ENCODE results near the gene TAAR2.
"Not testable (repeated sequence)": the region's sequence is repeated elsewhere in the genome, so short reads cannot be mapped to it uniquely, and the experiment has no call there.

TAAR2 gene

GRCh38 chr6:132624175-132624574 lies at the start of gene TAAR2:
Gene TAAR2, minus strand, starts transcription at chr6:132624275. Its CDS starts 0 bp downstream, at chr6:132624275.
- DNase-seq = no peak
- in situ Hi-C loops (cut with MboI; ENCODE audit: low pct_unique_long_range_greater_than_20kb, low sequenced_read_pairs) = no loop called here

- in situ Hi-C loops (cut with MboI; ENCODE audit: low pct_unique_long_range_greater_than_20kb, low sequenced_read_pairs) = loop anchor here (25.0 kb wide), 1 partner anchor 114 kb away; the partner anchor contains the start of gene SLC18B1
- DNase-seq = peak; percentile 34
Measured at GRCh38 chr6:132673376-132674094, 49.5 kb upstream of the TAAR2 start.

- in situ Hi-C loops (cut with MboI; ENCODE audit: low pct_unique_long_range_greater_than_20kb, low sequenced_read_pairs) = loop anchor here (25.0 kb wide), 1 partner anchor 116 kb away; the partner anchor contains the start of gene SLC18B1
- no peak for DNase-seq
Measured at GRCh38 chr6:132671295-132671694, 47.2 kb upstream of the TAAR2 start.

- in situ Hi-C loops (cut with MboI; ENCODE audit: low pct_unique_long_range_greater_than_20kb, low sequenced_read_pairs) = loop anchor here (25.0 kb wide), 1 partner anchor 118 kb away; the partner anchor contains the start of gene SLC18B1
- DNase-seq = peak; percentile 76
Measured at GRCh38 chr6:132669690-132670291, 45.7 kb upstream of the TAAR2 start.

GRCh38 chr6:132666118-132666517 lies 42.0 kb upstream of the TAAR2 start:
- no peak for DNase-seq
- in situ Hi-C loops (cut with MboI; ENCODE audit: low pct_unique_long_range_greater_than_20kb, low sequenced_read_pairs) = loop anchor here (25.0 kb wide), 1 partner anchor 121 kb away; the partner anchor contains the start of gene SLC18B1

- no peak for DNase-seq
- in situ Hi-C loops (cut with MboI; ENCODE audit: low pct_unique_long_range_greater_than_20kb, low sequenced_read_pairs) = loop anchor here (25.0 kb wide), 1 partner anchor 123 kb away; the partner anchor contains the start of gene SLC18B1
Measured at GRCh38 chr6:132664309-132665034, 40.4 kb upstream of the TAAR2 start.

GRCh38 chr6:132663661-132664060 lies 39.6 kb upstream of the TAAR2 start:
- in situ Hi-C loops (cut with MboI; ENCODE audit: low pct_unique_long_range_greater_than_20kb, low sequenced_read_pairs) = loop anchor here (25.0 kb wide), 1 partner anchor 124 kb away; the partner anchor contains the start of gene SLC18B1
- no peak for DNase-seq

- in situ Hi-C loops (cut with MboI; ENCODE audit: low pct_unique_long_range_greater_than_20kb, low sequenced_read_pairs) = loop anchor here (25.0 kb wide), 1 partner anchor 125 kb away; the partner anchor contains the start of gene SLC18B1
- no peak for DNase-seq
Measured at GRCh38 chr6:132661906-132662305, 37.8 kb upstream of the TAAR2 start.

- DNase-seq = no peak
- in situ Hi-C loops (cut with MboI; ENCODE audit: low pct_unique_long_range_greater_than_20kb, low sequenced_read_pairs) = loop anchor here (25.0 kb wide), 1 partner anchor 128 kb away; the partner anchor contains the start of gene SLC18B1
Measured at GRCh38 chr6:132659082-132659481, 35.0 kb upstream of the TAAR2 start, which contains the start of gene TAAR1. Gene TAAR1, minus strand, starts transcription at chr6:132659182. Its CDS starts 13,179 bp downstream, at chr6:132646003.

GRCh38 chr6:132651062-132651461 lies 27.0 kb upstream of the TAAR2 start:
- DNase-seq = no peak
- in situ Hi-C loops (cut with MboI; ENCODE audit: low pct_unique_long_range_greater_than_20kb, low sequenced_read_pairs) = loop anchor here (25.0 kb wide), 1 partner anchor 136 kb away; the partner anchor contains the start of gene SLC18B1

- DNase-seq = no peak
- in situ Hi-C loops (cut with MboI; ENCODE audit: low pct_unique_long_range_greater_than_20kb, low sequenced_read_pairs) = loop anchor here (25.0 kb wide), 1 partner anchor 137 kb away; the partner anchor contains the start of gene SLC18B1
Measured at GRCh38 chr6:132650429-132650828, 26.4 kb upstream of the TAAR2 start.

GRCh38 chr6:132648828-132649227 lies 24.8 kb upstream of the TAAR2 start:
- in situ Hi-C loops (cut with MboI; ENCODE audit: low pct_unique_long_range_greater_than_20kb, low sequenced_read_pairs) = no loop called here
- DNase-seq = no peak

- no peak for DNase-seq
- in situ Hi-C loops (cut with MboI; ENCODE audit: low pct_unique_long_range_greater_than_20kb, low sequenced_read_pairs) = no loop called here
Measured at GRCh38 chr6:132648356-132648755, 24.3 kb upstream of the TAAR2 start.

GRCh38 chr6:132643547-132643946 lies 19.5 kb upstream of the TAAR2 start:
- in situ Hi-C loops (cut with MboI; ENCODE audit: low pct_unique_long_range_greater_than_20kb, low sequenced_read_pairs) = no loop called here
- DNase-seq = no peak

- DNase-seq; in situ Hi-C loops (cut with MboI; ENCODE audit: low pct_unique_long_range_greater_than_20kb, low sequenced_read_pairs): not testable (repeated sequence)
Measured at GRCh38 chr6:132637135-132637534, 13.1 kb upstream of the TAAR2 start.

GRCh38 chr6:132635906-132636305 lies 11.8 kb upstream of the TAAR2 start:
- DNase-seq; in situ Hi-C loops (cut with MboI; ENCODE audit: low pct_unique_long_range_greater_than_20kb, low sequenced_read_pairs): not testable (repeated sequence)

GRCh38 chr6:132635288-132635687 lies 11.2 kb upstream of the TAAR2 start:
- DNase-seq; in situ Hi-C loops (cut with MboI; ENCODE audit: low pct_unique_long_range_greater_than_20kb, low sequenced_read_pairs): not testable (repeated sequence)

- in situ Hi-C loops (cut with MboI; ENCODE audit: low pct_unique_long_range_greater_than_20kb, low sequenced_read_pairs) = no loop called here
- DNase-seq = no peak
Measured at GRCh38 chr6:132634796-132635195, 10.7 kb upstream of the TAAR2 start.

- in situ Hi-C loops (cut with MboI; ENCODE audit: low pct_unique_long_range_greater_than_20kb, low sequenced_read_pairs) = no loop called here
- DNase-seq = no peak
Measured at GRCh38 chr6:132633362-132633761, 9.3 kb upstream of the TAAR2 start.
